ENCODE data around the gene AFDN.

AFDN gene

GRCh38 chr6:168004023-168004422, 177.3 kb downstream of the AFDN start:
- no peak for DNase-seq

DNA sequence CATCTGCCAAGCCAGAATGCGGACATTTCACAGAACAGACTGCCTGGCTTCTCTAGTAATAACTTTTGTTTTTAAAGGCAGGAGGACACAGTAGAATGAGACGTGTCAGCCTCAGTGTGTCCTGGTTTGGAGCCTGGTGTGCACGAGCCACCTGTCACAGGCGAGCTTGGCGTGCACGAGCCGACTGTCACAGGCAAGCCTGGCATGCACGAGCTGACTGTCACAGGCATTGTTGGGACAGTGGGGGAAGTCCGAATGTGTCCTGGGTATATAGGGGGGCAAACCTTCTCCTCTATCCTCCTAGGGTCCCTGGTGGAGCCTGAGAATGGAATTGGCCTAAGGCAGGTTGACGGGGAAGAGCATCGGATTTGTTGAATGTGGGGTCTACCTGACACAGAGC, 178.2 kb downstream of the AFDN start:
- no peak for DNase-seq

DNA sequence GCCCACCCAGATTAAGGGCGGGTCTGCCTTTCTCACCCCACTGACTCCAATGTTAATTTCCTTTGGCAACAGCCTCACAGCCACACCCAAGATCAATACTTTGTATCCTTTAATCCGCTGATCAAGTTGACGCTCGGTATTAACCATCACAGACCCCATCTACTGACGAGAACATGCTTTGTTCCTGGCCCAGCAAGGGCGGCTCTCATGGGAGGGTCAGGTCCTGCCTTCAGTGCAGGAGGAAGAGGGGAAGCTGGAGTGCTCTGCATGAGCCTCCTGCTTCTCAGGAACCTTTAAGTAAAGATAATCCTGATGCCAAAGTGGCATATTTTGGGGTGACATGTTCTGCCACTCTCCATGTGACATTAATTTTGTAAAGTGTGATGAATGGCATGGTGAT, 179.1 kb downstream of the AFDN start:
- DNase-seq = no peak

- no peak for DNase-seq
These were observed 181.1 kb downstream of the AFDN start for GRCh38 chr6:168007592-168008338.

DNA sequence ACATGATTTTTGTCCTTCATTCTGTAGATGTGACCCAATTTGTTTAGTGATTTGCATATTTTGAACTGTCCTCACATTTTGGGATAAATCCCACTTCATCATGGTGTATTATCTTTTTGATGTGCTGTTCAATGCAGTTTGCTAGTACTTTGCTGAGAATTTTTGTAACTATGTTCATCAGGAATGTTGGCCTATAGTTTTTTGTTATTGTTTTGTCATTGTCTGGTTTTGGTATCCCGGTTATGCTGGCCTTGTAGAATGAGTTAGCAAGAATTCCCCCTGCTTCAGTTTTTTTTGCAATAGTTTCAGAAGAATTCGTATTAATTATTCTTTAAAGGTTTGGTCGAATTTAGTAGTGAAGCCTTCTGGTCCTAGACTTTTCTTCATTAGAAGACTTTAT, 182.6 kb downstream of the AFDN start:
- no peak for DNase-seq

DNA sequence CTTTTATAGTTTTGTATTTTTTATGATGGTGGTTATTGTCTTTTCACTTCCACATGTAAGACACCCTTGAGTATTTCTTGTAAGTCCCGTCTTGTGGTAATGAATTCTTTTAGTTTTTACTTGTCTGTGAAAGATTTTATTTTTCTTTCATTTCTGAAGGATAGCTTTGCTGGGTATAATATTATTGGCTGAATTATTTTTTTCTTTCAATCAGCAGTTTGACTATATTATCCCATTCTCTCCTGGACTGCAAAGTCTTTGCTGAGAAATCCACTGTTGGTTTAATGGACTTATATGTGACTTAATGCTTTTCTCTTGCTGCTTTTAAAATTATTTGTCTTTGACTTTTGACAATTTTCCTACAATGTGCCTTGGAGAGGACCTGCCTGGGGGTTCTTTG, 184.6 kb downstream of the AFDN start:
- no peak for DNase-seq

DNA sequence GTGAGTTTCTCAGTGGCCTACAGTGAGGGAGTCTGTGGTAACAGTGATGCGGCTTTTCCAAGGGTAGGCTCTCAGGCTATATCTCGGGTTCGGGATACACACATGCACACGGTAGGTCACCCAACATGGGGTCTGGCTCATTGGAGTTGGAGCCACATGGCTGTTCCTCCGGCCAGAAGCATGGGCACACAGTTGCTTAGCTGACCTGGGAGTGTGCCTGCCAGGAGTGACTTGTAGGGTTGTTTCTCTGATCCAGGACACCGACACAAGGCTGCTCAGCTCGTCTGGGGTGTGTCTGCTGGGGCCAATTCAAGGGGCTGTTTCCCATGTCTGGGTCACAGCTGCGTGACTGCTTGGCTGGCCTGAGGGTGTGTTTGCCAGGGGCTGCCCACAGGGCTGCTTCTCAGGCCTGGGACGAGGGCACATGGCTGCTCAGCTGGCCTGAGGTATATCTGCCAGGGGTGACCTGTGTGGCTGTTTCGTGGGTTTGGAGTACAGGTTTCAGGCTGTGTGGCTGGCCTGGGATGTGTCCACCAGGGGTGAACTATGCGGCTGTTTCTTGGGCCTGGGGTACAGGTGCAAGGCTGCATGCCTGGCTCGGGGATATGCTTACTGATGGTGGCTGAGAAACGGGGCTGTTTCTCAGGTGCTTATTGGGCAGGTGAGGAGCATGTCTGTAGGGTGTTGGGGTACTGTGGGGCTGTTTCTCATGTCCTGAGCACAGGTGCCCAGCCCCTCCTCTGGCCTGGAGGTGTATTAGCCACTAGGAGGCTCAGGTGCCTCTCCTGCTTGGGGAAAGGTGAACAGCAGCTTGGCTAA, 185.9 kb downstream of the AFDN start:
- no peak for DNase-seq

GRCh38 chr6:168013250-168013915, 186.7 kb downstream of the AFDN start:
- no peak for DNase-seq

GRCh38 chr6:168014428-168014827, 187.7 kb downstream of the AFDN start:
- no peak for DNase-seq

DNA sequence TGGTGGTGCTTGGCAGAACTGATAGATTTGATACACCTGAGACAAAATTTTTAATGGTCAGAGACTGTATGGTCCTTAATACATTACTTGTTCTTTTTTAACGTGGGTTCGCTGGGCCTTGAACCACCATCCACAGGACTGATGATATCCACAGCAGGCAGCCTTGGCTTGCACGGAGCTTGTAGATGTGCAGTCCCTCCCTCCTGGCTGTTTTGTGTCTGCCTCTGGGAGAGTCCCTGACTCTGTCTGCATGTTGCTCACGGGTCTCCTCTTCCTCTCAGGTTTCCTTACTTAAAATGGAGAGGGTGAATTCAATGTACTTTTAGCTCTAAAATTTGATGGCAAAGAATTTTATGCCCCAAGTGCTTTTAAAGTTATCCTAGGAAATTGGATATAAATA, 188.3 kb downstream of the AFDN start:
- DNase-seq = no peak

DNA sequence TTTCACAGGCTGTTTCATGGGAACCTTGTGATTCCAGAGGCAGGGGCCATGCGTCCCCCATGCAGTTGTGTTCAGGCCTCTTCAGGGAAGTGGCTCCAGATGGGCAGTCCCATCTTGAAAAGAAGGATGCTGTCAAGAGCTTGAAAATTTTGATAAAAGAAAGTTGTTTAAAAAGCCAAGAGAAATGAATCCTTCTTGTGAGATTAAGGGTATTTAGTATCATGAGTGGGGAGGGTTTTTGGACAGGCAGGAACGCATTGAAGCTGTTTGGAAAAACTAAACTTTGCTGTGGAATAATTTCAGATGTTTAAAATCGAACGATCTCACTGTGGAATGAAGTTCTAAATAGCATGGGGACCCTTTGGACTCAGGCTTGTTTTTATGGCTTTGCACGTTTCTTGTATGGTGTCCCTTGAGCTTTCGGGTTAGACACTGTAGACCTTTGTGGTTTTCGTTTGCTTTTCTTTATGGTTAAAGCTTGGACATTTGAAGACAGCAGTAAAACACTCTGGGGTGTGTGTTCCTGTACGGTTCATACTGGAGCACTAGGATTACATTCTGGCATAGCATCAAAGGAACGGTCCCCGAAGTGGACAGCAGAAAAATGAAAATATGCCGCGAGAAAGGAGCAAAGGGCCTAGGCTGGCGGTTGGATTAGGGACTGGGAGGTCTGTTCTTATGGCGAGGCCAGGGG, 188.9 kb downstream of the AFDN start:
- no peak for DNase-seq

DNA sequence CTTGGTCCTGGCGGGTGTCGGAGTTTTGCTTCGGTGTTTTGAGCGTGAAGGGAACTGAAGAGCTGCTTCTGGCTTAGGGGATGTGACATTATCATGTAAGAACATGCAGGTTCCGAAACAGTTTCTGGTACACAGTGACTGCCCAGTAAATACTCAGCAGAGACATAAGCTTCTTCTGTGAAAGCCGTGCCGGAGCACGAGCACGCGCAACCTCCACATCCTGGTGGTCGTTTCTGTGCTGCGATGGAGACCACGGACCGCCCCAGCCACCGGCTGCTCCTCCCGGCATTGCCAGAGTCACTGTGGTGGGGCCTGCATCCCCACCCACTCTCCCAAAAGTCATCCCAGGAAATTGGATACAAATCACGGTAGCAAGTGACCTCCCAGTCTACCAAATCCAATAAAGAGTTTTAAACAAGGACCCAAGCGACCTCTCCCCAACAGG, 189.5 kb downstream of the AFDN start:
- no peak for DNase-seq

DNA sequence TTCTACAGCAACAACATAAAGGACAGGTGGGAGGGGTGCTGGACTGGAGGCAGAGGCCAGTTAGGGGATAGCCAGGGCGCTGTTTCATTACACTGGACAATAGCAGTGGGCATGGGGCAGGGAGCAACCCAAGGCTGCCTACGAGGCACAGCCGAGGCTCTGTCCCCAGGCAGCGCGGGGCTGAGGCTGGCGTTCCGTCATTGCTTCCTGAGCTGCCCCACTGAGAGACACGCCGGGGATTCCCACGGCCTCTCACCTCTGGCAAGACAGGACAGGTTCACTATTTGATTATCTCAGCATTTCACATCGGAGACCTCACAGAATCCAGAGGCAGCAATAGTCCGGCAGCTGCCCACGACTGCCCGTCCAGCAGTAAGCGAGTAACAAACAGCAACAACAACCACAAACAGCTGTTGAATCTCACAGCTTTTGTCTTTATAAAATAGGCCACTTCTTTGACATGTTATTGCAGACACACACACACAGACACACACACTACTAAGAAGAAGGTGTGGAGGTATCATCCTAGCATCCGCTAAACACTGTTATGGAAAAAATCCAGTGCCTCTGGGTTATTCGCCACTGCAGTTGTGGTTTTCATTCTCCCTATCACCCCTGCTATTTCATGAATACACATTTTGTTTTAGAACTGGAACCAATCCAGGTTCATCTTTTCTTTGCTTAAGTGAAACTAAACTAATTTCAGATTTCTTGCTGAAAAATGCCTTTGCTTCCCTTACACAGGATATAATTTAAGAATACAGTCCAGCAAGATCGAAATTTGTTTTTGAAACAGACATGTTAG, 190.2 kb downstream of the AFDN start:
- DNase-seq = no peak

GRCh38 chr6:168017629-168018028, 190.9 kb downstream of the AFDN start:
- DNase-seq = no peak

- no peak for DNase-seq
These were observed 192.0 kb downstream of the AFDN start for GRCh38 chr6:168018664-168019063.

GRCh38 chr6:168020242-168020641, 193.5 kb downstream of the AFDN start:
- DNase-seq = no peak

- DNase-seq = no peak
These were observed 194.9 kb downstream of the AFDN start for GRCh38 chr6:168021581-168021980.

Measured in right kidney (tissue), 1 donor.